UCSD-AML1 (cell line): Measurements from ENCODE around the gene GAS2.
"Not testable (repeated sequence)": the region's sequence is repeated elsewhere in the genome, so short reads cannot be mapped to it uniquely, and the experiment has no call there.

Source experiments
- DNase-seq: peaks from one replicate; lab custom pipeline; 2025; ENCODE audit not compliant: unreplicated experiment; lab: John Stamatoyannopoulos, UW

GAS2 gene

GRCh38 chr11:22666325-22666687 lies at the start of gene GAS2:
Gene GAS2, plus strand, starts transcription at chr11:22666611. Its CDS starts 8,259 bp downstream, at chr11:22674870.
- no peak for DNase-seq

DNA sequence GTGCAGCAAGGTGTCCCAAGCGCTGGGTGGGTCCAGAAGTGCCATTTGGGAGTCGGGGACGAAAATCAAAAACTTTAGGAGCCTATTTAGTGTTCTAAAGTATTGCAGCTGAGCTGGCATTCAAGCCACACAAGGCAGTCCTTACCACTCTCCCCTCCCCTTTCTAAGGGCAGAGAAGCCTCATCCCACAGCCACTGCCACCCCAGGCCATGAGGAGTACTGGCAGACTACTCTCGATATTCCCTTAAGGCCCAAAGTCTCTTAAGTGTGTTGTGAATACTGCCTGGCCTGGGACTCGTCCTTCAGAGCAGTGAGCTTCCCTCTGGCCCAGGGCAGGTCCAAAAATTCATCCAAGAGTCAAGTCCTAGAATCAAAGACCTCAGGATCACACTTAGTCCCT lies 48.5 kb upstream of the GAS2 start:
- DNase-seq = no peak

GRCh38 chr11:22624742-22625447 lies 41.5 kb upstream of the GAS2 start:
- peak; percentile 76 for DNase-seq

DNA sequence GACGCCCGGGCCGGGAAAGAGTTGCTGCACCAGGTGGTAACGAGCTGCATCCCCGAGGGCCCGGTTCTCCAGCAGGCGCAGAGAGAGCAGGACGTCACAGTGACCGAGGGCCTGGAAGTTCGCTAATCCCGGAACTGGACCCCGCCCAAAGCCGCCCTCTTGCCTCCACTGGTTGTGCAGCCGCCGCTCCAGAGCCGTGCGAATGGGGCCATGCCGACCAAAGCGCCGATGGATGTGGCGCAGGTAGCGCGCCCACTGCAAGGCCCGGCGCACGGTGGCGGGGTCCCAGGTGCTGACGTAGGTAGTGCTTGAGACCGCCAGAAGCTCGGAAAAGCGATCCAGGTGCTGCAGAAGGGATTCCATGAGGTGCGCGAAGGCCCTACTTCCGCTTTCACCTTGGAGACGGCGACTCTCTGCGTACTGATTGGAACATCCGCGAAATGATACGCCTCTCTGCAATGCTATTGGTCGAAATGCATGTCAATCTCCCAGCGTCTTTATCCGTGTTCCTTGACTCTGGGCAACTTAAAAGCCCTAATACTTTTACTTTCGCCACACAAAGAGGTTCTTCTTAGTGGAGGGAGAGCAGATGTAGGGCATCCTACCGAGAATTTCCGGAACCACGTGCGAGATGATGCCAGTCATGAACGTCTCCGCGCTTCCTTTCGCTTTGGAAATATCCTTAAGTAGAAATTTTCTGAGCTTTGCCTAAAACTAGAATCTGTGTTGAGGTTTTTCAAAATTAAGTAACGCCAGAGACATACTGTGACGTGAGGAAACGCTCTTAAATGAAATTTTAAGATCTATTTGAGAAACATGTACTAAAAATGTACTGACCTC lies 40.7 kb upstream of the GAS2 start, which contains the start of gene FANCF:
FANCF (minus strand) TSS at position 376 of the 840 bp plus-strand sequence; CDS start at position 363, 13 bp downstream.
- DNase-seq = peak; percentile 89

DNA sequence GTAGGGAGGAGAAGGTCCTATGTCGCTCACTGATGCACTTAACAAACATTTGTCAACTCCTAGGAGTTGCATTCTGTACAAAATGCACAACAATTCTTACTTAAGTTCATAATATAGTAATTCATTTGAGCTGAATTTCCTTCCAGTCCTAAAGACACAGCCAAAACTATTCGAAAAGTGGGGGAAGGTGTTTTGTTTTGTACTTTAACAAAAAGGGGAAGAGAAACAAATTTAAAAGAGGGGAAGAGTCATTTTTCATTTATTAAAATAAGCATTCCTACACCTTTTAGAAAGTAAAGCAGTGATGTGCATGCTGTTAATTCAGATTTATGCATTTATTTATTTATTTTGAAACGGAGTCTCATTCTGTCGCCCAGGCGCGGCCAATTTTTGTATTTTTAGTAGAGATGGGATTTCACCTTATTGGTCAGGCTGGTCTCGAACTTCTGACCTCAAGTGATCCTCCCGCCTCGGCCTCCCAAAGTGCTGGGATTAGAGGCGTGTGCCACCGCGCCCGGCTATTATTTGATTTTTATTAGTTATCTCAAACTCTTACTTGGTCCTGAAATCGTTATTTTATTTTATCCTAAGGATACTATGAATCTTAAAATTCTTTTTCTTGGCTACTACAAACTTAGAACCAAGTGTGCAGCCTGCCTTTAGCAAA lies 39.7 kb upstream of the GAS2 start:
- DNase-seq = no peak

DNA sequence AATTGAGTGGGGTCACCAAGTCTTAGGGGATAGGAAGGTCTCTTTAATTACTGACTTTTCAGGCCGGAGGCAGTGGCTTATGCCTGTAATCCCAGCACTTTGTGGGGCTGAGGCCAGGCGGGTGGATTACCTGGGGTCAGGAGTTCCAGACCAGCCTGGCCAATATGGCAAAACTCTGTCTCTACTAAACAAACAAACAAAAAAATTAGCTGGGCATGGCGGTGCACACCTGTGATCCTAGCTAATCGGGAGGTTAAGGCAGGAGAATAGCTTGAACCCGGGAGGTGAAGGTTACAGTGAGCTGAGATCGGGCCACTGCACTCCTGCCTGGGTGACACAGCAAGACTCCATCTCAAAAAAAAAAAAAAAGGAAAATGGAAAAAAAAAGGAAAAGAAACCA lies 39.0 kb upstream of the GAS2 start:
- no peak for DNase-seq

DNA sequence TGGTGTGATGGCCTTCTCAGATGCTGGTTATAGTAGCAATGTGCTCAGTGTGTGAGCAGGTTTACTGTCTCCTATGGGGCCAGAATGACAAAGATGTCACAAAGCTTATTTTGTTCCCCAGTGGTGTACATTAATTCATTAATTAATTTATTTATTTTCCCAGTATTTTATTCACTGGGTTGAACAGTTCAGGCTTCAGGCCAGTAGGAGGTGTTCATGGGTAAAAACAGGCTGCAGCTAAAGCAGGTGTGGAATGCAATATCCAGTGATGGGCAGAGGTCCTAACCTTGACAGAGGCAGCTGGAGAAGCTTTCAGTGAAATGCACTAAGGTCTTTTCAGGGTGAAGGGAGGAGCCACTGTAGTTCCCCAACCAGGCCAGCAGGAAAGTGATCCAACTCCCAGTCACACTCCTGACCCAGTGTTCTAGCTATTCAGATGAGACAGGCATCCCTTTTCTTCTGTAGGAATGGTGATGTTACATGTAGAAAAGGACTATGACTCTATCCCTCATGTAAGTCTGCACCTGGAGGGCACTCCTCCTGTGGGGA lies 33.0 kb upstream of the GAS2 start:
- no peak for DNase-seq

- peak; percentile 7 for DNase-seq
These were observed 31.3 kb upstream of the GAS2 start for GRCh38 chr11:22634897-22635629.

- DNase-seq = no peak
These were observed 30.7 kb upstream of the GAS2 start for GRCh38 chr11:22635689-22636088.

- DNase-seq = no peak
These were observed 25.5 kb upstream of the GAS2 start for GRCh38 chr11:22640862-22641261.

GRCh38 chr11:22641559-22641958 lies 24.9 kb upstream of the GAS2 start:
- DNase-seq = no peak

- DNase-seq = not testable (repeated sequence)
These were observed 14.1 kb upstream of the GAS2 start for GRCh38 chr11:22652346-22652745.

GRCh38 chr11:22656130-22656529 lies 10.3 kb upstream of the GAS2 start:
- no peak for DNase-seq

DNA sequence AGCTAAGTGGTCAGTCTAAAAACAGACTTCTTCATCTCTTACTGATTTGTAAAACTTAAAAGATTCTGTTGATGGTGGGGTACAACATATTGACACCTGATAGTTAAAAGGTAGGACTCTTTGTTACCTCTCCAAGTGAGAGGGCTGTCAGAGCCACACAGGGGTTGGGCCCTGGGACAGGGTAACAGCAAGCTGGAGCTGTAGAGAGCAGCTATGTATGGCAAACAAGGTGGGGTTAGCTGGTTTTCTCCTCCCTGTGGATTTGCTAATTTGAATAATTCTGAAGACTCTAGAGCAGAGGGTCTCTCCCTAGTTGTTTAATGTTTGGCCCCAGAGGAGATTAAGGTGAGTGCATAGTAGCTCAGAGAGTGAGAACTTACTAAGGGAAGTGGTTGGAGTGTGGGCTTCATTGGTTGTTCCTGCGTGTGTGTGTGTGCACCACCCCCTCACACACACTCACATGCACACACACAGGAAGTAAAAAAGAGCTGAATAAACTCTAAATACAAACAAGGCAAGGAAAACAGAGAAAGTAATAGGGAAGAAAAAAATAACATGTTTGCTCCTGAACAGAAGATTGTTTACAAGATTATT lies 9.2 kb upstream of the GAS2 start:
- no peak for DNase-seq

DNA sequence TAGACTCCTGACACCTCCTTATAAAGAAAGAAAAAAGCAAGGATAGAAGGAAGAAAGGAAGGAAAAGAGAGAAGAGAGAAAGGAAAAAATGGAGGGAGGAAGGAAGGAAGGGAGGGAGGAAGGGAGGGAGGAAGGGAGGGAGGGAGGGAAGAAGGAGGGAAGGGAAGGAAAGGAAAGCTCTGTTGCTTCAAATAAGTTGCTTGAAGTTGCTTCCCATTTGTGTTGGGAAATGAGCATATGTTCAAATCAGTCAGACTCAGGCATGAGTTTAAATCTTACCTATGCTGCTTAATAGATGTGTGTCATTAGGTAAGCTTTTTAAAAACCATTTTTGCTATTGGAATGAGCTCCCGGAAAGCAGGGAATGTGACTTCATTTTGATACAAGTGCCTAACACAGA lies 6.6 kb upstream of the GAS2 start:
- DNase-seq = no peak

GRCh38 chr11:22666688-22667439 lies 453 bp downstream of the GAS2 start:
- DNase-seq = no peak

DNA sequence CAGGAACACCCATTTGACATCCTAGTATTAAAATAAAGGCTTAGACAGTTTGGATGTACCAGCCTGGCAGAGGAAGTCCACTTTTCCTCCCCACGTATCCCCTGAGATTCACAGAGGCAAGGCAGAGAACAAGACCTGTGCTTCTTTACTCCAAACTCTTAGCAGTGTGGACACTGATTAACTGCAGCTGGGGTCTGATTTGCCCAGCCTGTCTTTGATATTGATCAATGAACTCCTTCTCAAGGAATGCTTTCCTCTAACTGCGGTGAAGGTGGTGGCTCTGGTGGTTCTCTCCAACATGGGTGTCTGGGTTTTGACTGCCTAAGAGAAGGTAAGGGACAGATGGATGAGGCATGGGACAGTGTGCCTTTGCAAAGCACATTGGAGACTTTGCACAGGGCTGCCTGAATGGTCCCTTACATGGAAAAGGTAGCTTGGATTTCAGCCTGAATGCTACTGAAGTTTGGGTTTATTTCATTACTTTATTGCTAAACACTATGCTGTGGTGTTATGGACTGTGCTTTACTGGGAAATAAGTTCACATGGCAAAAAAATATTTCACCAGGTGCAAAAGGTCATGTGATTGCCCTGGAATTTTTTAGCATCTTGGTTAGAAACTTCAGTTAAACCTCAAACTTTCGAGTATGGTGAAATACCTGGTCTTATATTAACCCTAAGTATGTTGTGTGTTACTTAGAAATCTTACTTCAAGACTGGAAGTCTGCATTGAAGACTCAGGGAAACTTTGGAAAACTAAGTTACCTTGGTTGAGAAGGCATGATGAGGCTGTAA lies 1.8 kb downstream of the GAS2 start:
- no peak for DNase-seq

GRCh38 chr11:22669368-22669767 lies 3.0 kb downstream of the GAS2 start:
- no peak for DNase-seq

GRCh38 chr11:22670830-22671229 lies 4.4 kb downstream of the GAS2 start:
- DNase-seq = no peak
